ENCODE results near the gene PRKG1. TPM values are rescaled to one million over a fixed set of nuclear protein-coding genes. Genes with fewer than 3 reads are reported as not detected.

The PRKG1 gene
- total RNA-seq, 4 donors from 2014 or later, result 17.1 to 36.4 (median 25.8) TPM

- DNase-seq (ENCODE audit: low spot score), result no peak
- TF ChIP-seq CTCF (IDR thresholded peaks at IDR 0.05), result no peak
- no peak for ATAC-seq (ENCODE audit: low FRiP score)
These were observed 945.4 kb downstream of the PRKG1 start for GRCh38 chr10:52019656-52020055.

- ATAC-seq (ENCODE audit: low FRiP score) (no peak), DNase-seq (ENCODE audit: low spot score) (no peak)
- no peak for TF ChIP-seq CTCF (IDR thresholded peaks at IDR 0.05)
These were observed 945.9 kb downstream of the PRKG1 start for GRCh38 chr10:52020173-52020572.

GRCh38 chr10:52020702-52021101 is 946.4 kb downstream of the PRKG1 start:
- ATAC-seq (ENCODE audit: low FRiP score) (no peak), DNase-seq (ENCODE audit: low spot score) (no peak)
- no peak for TF ChIP-seq CTCF (IDR thresholded peaks at IDR 0.05)

GRCh38 chr10:52027055-52027705 is 952.9 kb downstream of the PRKG1 start:
- TF ChIP-seq CTCF (IDR thresholded peaks at IDR 0.05), result no peak
- DNase-seq (ENCODE audit: low spot score) (no peak), ATAC-seq (ENCODE audit: low FRiP score) (no peak)

GRCh38 chr10:52028523-52028858 is 954.2 kb downstream of the PRKG1 start:
- no peak for ATAC-seq (ENCODE audit: low FRiP score)
- no peak for TF ChIP-seq CTCF (IDR thresholded peaks at IDR 0.05)
- no peak for DNase-seq (ENCODE audit: low spot score)

GRCh38 chr10:52029628-52030027 is 955.3 kb downstream of the PRKG1 start:
- ATAC-seq (ENCODE audit: low FRiP score) (no peak), DNase-seq (ENCODE audit: low spot score) (no peak)
- no peak for TF ChIP-seq CTCF (IDR thresholded peaks at IDR 0.05)

GRCh38 chr10:52030051-52030790 is 955.9 kb downstream of the PRKG1 start:
- TF ChIP-seq CTCF (IDR thresholded peaks at IDR 0.05), result no peak
- no peak for ATAC-seq (ENCODE audit: low FRiP score)
- DNase-seq (ENCODE audit: low spot score), result no peak

Data from omental fat pad (tissue), 4 donors.